GM12872 (cell line): ENCODE results near the gene LDB2.

ENCODE experiments used
- TF ChIP-seq, protein P1 (sequence below): IDR thresholded peaks from 3 replicates; pipeline ENCODE4 v1.5.1; 2011; ENCODE audit warnings: low read depth, mild to moderate bottlenecking, low read length, moderate library complexity; ENCODE audit not compliant: insufficient read depth

LDB2 gene

DNA sequence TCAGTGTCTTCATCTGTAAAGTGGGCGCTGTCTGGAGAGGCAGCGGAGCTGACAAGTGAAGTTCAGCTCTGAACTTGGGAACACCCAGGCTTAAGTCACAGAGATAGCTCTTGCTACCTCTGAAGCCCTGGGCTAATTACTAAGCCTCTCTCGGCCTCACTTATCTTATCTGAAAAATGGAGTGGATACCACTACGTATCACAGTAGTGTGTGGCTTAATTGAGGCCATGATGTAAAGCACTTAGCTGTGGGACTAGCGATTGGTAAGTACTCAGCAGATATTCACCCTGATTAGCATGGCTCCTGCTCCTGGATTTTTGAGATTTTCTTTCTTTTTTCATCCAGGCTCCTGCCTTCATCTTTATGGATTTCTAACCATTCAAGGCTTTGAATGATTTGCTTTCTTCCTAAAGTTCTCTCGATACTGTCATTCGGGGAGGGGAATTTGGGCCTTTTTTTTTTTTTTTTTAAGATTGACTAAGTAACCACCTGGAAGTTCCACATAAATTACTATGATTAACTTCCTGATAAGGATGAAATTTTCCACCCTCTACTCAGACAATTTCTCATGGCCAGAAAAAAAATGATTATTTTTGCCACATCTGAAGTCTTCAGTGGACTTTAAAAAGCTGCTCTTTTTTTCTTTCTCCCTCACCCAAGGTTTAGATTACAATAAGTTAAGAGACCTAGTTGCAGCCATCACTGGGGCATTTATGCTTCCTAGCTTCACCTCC lies 17.1 kb downstream of the LDB2 start:
- TF ChIP-seq, protein P1, sequence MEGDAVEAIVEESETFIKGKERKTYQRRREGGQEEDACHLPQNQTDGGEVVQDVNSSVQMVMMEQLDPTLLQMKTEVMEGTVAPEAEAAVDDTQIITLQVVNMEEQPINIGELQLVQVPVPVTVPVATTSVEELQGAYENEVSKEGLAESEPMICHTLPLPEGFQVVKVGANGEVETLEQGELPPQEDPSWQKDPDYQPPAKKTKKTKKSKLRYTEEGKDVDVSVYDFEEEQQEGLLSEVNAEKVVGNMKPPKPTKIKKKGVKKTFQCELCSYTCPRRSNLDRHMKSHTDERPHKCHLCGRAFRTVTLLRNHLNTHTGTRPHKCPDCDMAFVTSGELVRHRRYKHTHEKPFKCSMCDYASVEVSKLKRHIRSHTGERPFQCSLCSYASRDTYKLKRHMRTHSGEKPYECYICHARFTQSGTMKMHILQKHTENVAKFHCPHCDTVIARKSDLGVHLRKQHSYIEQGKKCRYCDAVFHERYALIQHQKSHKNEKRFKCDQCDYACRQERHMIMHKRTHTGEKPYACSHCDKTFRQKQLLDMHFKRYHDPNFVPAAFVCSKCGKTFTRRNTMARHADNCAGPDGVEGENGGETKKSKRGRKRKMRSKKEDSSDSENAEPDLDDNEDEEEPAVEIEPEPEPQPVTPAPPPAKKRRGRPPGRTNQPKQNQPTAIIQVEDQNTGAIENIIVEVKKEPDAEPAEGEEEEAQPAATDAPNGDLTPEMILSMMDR = no peak

DNA sequence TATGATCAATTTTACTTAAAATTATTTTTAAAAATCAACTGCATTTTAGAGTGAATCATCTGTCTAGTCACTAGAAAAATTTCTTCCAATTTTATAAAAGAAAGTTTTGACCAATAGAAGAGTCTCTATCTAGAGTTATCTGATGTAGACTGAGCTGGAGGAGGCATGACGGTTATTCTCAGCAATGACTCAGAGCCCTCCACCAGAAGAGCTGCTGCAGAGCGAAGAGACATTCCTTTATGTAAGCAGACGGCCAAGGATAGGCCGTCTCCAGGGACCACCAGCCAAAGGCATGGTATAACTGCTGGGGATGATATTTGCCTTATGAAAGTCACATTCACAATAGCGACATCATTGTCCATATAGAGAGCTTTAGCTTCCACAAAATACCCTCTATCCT lies 23.0 kb downstream of the LDB2 start:
- TF ChIP-seq, protein P1 = no peak

DNA sequence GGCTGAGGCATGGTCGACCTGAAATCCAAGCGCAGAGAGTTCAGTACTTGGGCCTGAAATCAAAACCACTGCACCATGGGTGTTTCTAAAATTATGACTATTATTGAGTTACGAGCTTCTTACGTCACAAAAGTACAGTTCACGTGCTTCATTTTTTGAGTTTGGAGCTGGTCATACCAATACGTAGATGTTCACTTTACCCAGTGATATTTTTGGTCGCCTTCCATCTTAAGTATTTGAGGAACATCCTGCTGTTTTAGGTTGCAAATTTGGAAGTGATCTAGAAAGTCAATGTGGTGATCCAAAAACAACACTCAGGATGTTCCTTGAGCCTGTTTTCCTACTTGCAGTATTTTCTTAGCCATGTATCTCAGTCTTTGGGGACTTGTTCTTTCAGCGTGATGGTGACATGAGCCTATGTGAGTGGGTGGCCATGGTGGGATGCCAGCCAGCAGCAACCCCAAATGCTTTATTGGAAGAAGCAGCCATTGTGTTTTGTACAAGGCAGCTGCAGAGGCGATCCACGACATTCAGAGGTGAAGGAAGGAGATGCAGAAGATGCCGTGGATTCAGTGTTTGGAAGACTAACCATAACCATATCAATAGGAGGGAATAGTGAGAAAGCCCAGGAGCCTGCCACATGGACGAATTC lies 28.7 kb downstream of the LDB2 start:
- TF ChIP-seq, protein P1 = no peak

DNA sequence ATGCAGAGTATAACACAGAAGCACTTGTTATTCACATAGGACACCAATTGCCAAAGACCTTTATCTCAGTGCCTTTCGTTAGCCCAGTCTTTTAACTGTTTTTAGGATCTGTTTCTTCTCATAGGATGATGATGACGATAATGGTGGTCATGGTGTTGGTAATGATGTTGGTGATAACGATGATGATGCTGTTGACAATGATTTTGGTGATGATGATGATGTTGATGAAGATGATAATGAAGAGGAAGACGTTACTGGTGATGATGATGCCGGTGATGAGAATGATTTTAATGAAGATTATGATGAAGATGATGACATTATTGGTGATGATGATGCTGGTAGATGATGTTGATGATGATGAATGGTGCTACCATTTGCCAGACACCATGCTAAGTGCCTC lies 29.8 kb downstream of the LDB2 start:
- TF ChIP-seq, protein P1 = no peak

DNA sequence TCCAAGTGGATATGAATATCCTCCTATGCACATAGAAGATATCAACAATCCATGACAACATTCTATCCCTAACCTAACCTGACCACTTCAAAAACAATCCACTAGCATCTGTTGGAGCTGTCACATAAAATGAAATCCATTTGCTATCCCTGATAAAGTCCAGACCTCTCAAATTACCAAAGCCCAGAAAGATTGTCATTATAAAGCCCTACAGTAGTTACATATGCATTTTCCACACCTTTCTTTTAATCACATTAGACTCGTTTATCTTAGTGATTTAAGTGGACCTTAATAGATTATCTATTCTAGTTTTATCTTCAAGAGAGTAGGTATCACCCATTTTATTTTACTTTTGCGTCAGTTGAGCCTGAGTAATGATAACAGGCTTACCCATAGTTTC lies 30.6 kb downstream of the LDB2 start:
- TF ChIP-seq, protein P1 = no peak

DNA sequence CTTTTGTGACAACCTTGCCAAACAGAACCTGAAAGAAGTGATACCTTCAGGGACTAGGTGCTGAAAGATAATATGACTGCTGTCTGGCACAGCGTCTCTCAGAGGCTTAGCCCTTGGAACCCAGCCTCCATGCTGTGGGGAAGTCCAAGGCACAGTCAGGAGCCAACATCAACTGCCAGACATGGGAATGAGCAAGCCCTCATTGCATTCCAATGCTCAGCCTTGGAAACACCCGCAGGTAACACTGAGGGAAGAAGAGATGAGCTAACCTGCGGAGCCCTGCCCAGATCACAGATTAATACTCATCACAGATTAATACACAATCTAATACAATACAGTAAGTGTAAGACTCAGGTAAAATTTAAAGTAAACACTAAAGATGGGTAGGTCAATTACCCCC lies 31.5 kb downstream of the LDB2 start:
- TF ChIP-seq, protein P1 = no peak

DNA sequence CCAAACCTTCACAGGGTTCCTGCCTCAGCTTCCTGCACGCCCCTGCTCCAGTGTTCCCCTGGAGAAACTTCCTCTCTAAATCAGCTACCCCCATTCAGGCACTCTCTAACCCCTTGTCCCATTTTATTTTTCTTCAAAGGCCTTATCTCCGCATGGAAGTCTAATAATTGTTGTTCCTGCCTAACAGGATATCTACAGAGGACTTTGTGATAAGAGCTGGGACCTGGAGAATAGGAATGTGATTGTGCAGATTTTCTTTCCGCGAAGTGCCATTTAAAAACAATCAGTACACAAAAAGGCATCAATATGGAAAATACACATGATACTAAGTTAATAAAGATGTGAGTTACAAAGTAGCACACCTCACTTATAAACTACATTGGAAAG lies 32.6 kb downstream of the LDB2 start:
- TF ChIP-seq, protein P1 = no peak
